ENCODE measurements around the gene ACKR1.

DNA sequence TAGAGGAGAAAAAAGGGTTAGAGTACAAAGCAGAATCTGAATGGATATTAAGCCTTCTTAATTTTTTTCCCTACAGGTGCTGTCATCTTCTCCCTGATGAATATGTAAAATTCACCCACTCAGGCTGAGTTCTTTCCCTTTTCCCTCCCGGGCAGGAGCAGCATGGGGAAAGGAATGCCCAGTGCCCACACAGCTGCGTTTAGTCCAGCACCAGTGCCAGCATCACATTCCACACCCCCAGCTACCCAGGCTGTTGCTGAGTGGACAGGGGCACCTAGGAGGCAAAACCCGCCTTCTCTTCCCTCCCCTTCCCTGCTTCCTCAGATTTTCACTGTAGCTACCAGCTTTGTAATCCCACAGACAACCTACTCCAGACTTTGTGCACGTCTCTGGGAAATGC lies 36.6 kb upstream of the ACKR1 start:
- TF ChIP-seq, protein P1, sequence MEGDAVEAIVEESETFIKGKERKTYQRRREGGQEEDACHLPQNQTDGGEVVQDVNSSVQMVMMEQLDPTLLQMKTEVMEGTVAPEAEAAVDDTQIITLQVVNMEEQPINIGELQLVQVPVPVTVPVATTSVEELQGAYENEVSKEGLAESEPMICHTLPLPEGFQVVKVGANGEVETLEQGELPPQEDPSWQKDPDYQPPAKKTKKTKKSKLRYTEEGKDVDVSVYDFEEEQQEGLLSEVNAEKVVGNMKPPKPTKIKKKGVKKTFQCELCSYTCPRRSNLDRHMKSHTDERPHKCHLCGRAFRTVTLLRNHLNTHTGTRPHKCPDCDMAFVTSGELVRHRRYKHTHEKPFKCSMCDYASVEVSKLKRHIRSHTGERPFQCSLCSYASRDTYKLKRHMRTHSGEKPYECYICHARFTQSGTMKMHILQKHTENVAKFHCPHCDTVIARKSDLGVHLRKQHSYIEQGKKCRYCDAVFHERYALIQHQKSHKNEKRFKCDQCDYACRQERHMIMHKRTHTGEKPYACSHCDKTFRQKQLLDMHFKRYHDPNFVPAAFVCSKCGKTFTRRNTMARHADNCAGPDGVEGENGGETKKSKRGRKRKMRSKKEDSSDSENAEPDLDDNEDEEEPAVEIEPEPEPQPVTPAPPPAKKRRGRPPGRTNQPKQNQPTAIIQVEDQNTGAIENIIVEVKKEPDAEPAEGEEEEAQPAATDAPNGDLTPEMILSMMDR (conservative IDR thresholded peaks at IDR 0.05 in 1 of 2, IDR thresholded peaks at IDR 0.05 in 1 of 2; ENCODE audit: extremely low read depth in 1 of 2, insufficient read depth in 1 of 2, low read depth in 1 of 2, low read length in 2 of 2): no peak
- no peak for TF ChIP-seq EZH2 (IDR thresholded peaks at IDR 0.05; ENCODE audit: borderline replicate concordance, low read length)
